GM19238 (cell line): Measurements from ENCODE around the gene NDUFAF5.

Source experiments
- DNase-seq: peaks from one replicate; pipeline ENCODE4 v3.0.0; 2011; ENCODE audit warnings: low spot score; ENCODE audit not compliant: insufficient read length

Gene NDUFAF5

DNA sequence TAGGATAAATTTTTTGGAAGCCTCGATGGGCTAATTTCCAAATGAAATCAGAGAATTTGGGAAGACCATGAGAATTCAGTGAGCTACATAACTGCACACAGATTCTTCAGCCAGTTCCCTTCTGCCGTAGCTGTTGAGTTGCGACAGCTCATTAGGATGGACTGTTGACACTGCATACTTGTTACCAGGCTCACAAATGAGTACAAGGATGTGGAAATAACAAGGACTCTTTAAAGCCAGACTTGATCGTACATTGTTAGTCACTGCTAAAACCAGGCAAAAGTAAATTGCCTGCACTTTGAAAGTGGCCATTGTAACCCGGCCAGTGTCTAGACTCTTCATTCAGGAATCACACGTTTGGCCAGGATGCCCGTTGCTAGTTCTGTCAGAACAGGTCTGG, 37.0 kb downstream of the NDUFAF5 start:
- no peak for DNase-seq

DNA sequence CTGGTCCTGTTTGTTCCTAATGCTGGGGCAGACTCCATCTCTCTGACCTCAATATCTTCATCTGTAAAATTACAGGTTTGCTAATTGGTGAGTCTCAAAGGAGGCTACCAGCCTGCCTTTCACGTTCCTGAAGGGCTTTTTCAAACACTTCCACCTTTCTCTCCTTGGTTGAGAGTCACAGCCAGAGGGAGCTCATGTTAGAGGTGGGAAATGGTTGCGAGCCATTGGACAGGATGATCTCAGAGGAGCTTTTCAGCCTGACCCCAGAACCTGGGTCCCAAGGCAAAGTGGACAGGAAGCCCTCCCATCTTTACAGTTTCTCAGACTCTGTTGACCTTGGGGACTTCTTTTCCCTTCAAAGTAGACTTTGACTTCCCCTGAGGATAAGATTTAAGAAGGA, 37.6 kb downstream of the NDUFAF5 start:
- no peak for DNase-seq

DNA sequence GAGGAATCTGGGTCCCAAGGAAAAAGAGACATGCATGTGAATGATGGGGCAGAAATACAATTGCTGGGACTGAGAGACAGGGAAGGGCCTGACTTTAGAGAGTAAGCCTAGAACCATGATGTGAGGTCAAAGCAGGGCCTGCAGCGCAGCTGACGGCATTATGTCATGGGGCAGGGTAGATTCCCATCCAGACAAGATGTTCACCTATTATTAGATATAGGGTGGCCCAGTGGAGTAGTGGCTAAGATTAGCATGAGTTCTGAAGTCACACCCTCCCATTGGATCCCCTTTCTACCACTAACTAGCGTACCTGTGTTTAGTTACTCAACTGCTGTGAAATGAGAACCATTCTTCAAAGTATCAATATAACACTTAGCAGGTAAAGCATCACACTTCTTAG, 39.6 kb downstream of the NDUFAF5 start:
- DNase-seq: no peak

DNA sequence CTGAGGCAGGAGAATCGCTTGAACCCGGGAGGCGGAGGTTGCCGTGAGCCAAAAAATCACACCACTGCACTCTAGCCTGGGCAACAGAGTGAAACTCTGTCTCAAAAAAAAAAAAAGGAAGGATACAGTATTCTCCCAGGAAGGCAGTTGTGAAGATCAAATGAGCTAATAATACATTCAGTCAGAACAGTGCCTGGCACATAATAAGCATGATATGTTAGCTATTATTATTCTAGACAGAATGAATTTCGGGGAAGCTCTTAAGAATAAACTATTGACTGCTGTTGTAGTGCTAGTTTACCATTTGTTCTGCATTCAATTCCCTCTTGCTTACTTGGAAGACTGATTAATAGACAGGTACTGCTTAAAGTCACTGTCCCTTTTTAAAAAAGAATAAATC, 40.6 kb downstream of the NDUFAF5 start:
- DNase-seq: no peak

DNA sequence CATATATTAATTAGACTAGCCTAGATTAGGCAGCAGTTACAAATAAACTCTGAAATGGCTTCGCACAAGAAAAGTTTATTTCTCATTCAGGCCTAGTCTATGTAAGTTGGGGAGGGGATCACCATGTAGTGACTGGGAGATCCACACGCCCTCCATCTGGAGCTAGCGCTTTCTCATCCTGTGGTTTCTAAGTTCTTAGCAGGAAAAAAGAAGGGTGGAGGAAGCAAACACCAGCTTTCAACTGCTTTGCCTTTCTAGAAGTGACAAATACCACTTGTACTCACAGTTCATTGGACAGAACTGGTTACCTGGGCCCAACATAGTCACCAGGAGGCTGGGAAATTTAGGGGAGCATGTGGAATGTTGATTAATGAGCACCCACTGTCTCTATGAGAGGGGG, 46.6 kb downstream of the NDUFAF5 start:
- DNase-seq: no peak

DNA sequence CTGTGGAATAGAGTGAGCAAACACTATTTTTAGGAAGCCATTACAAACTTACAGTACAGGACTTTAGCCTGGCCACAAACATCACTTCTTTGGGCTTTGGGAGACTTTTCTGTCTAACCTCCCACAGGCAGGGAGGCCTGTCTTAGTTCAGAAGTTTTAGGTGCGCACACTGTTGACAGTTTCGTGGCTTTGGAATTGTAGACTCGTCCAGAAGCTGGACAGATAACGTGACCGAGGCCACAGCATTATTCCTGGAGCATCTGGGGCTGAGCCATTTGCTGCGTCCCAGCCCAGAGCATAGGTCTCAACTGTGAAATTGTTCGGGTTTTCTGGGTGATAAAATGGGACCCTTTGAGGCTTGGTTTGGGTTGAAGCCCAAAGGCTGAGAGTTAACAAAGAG, 53.8 kb downstream of the NDUFAF5 start:
- no peak for DNase-seq

DNA sequence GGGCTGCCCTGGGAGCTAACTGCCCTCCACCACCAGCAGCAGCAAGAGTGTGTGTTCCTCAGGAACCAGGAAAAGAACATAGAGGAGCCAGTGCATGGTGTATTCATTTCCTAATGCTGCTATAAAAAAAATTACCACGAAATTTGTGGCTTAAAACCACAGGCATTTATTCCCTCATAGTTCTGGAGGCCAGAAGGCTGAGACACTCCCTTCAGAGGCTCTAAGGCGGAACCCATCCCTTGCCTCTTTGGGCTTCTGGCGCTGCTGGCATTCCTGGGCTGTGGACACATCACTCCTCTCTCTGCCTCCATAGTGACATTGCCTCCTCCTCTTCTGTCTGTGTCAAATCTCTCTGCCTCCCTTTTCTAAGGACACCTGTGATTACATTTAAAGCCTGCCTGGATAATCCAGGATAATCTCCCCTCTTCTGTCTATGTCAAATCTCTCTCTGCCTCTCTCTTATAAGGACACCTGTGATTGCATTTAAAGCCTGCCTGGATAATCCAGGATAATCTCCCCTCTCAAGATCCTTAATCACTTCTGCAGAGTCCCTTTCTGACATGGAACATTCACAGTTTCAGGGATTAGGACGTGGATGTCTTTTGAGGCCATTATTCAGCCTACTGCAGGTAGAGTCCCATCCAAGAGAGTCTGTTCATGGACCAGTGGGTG, 54.7 kb downstream of the NDUFAF5 start:
- no peak for DNase-seq

DNA sequence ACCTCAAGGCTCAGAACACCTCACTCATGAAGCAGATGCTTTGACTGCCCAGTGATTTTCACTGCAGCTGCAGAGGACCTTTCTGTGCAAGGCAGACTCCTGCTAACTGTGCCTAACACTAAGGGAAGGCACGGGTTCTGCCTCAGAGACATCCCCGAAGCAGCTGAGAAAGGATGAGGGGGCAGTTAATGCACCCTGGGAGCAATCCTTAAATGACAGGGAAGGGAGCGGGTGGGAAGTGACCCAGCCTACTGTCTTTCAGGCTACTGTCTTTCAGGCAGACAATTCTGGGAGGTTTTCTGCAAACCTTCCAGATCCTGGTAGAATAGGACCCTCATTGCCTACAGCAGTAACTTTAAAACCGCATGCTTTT, 55.3 kb downstream of the NDUFAF5 start:
- DNase-seq: no peak

DNA sequence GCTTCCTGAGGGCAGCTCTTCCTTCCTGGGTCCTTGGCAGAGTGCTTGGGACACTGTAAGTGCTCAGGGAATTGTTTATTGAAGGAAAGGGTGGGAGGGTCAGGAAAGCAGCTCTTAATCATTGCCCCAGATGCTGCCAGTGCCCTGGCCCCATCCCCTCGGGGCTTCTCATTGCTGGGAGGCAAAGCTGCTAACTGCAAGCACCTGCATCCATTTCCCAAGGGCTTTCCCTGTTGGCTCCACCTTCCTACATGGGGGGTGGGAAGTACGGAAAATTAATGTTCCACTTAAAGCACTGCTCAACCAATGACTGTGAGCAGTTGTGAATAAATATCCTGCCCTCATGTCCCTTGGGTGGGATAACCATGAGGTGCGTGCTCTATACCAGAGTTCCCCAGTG, 56.4 kb downstream of the NDUFAF5 start:
- DNase-seq: no peak

DNA sequence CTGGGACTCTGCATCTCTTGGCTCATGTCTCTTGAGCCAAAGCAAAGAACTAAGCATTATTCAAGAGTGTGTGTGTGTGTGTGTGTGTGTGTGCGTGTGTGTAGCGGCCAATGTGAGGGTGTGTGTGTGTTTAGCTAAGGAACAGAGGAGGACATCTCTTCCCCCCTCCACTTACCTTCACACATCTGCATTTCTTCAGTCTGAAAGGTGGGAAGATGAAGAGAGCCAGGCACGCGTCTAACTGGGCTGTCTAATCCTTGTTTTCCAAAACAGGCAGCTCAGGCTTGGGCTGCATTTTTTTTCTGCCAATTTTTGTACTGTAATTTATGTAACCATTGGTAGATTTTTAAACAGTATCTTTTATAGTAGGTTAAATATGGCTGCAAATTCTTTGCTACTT, 59.5 kb downstream of the NDUFAF5 start:
- DNase-seq: no peak

DNA sequence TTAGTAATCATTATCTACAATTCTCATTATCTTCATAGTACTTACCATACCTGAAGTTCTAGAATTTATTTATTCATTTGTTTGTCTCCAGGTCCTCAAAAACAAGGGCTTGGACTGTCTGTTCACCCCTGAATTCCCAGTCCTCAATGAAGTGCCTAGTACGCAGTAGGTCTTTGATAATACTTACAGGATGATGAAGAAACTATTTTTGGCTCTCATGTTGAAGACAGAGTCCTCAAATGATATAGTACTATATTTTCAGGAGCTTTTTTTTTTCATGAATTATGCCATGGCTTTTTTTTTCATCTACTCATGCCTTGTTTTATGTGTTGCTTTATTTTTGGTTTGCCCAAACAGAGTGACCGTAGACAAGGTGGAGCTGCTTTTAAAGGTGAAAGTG, 66.5 kb downstream of the NDUFAF5 start:
- no peak for DNase-seq

DNA sequence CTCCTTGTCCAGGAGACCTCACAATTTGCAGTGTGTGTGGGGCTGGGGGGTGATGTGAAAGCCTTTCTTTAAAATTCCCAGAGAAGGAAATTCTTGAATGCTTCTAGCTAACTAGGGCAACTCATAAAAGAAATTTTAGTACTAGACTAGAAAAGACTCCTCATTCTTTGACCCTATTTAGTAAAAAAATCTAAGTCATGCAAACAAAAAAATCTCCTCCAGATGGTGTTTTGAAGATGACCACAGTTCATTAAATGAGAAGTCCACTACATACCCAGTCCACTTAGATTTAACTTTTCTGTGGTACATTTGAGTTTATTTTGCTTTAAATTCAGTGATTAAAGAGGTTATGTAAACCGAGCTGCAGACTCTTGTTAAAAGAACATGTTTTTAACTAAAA, 67.5 kb downstream of the NDUFAF5 start:
- DNase-seq: no peak

DNA sequence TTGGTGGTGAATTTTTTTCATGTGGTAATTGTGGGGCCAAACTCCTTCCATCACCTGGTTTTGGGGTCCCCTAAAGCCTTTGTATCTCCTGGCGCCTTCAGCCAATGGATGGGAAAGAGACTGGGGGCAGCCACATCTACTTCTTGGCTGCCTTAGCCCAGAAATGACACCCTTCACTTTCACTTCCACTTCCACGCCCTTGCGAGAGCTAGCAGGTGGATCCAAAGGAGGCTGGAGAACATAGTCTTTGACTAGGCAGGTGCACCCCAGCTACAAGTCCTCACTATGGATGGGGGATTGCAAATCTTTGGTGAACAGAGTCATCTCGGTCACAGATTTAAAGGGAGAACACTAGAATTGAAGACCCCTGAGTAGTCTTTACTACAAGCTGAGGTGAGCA, 70.8 kb downstream of the NDUFAF5 start:
- DNase-seq: no peak

DNA sequence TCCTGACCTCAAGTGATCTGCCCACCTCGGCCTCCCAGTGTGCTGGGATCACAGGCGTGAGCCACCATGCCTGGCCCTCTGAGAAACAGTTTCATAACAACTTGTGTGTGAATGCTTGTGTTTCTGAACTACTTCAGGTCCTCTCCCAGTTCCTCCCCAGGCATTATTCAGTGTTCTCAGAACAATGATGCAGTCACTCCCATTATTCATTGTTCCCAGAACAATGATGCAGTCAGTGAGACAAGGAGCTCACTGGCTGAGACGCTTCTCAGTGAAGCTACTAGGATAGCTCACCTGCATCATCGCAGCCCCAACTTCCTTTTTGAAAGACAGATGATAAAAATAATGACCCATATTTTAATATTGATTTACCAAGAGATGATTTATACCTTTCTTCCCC, 71.5 kb downstream of the NDUFAF5 start:
- no peak for DNase-seq

DNA sequence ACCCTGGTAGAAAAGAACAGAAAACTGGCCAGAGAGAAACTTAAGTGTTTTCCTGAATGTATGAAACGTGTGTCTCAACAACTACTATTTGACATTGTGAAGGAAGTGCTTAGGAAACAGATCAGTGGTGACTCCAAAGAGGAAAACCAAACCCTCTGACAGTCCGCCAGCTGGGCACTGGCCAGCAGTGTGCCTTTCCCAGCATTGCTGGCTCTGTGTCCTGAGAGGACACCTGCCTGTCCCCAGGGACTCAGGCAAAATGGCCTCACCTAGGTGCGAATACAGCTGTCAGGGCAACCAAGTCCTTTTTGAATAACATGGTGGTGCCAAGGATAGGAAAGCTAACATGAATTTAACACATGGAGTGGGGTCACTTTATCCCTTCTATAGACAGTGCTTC, 72.5 kb downstream of the NDUFAF5 start:
- DNase-seq: no peak

DNA sequence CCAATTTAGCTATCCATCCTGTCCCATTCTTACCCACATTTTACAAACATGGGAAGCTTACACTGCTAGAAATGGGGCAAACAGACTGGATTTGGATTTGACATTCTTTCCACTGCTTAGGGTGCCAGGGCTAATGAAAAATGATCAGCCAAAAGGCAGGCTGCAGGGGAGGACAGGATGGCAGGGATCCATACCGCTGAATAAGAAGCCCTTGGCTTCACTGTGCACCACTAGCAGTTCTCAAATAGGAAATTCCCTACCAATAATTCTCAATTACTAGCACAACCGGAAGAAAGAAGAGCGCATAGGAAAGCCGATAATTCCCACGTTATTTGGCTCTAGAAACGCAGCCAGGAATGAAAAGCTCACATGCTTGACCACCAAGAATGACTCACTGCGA, 73.1 kb downstream of the NDUFAF5 start:
- no peak for DNase-seq

DNA sequence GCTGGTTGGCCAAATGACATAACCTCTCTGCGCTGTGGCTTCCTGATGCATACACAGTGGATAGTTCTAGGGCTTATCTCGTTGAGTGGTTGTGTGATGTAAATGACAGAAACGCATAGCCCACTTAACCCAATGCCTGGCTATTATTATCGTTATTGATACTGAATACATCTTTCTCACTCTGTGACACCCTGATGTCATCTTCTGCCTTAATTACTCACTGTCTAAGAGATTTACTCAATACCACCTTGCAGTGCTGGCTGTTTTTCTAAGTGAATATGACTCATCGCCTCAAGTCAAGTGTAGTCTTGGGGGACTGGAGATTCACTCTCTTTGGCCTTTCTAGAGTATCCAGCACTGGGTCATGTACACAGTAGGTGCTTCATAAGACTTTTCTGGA, 73.6 kb downstream of the NDUFAF5 start:
- no peak for DNase-seq

DNA sequence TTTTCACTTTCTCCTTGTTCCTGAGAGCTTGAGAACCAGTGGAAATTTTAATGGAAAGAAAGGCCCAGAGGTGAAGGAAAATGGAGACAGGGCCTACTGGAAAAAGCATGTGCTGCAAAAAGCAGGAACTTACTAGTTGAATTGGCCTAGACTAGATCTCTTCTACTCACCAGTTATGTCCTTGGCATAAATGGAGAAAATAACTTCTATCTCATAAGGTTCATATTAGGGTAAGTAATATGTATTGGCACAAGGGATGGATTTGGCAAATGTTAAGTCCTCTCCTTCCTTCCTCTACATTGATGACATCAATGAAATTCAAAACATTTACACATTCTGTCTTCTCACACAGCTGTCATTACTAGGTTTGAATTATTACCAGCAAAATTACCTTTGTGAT, 74.0 kb downstream of the NDUFAF5 start:
- DNase-seq: no peak

DNA sequence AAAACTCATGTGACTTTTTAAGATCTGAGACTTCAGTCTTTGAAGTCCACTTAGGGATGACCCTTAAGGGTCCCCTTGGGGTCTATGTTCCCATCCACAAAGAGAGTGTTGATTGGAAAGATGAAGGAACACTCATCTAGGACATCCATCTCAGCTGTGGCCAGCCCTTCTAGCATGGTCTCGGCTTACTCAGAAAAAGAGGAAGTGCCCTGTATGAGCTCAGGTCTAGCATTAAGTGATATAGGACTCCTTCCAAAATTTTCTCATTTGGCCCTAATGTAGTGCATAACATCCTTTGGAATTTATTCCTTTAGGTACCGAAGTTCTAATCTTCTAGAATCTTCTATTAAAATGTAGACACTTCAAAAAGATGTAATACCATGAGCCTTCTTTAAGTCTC, 77.4 kb downstream of the NDUFAF5 start:
- DNase-seq: no peak

DNA sequence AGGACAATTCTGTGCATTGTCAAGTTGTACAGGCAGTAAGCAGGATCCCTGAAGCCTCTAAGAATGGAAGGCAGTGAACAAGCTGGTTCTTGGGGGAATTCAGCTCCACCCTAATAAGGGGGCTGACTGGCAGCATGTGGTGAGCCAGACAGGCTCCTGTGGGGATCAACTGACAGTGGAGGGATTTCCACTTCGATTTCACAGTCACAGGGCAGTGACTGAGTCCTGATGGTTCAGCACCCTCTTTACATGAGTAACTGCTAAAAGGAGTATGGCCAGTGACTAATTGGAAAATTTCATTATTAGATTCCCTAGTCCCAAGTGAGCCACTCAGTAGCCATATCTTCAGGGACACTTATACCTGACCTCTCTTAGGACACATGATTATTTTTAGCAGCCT, 78.4 kb downstream of the NDUFAF5 start:
- DNase-seq: no peak

DNA sequence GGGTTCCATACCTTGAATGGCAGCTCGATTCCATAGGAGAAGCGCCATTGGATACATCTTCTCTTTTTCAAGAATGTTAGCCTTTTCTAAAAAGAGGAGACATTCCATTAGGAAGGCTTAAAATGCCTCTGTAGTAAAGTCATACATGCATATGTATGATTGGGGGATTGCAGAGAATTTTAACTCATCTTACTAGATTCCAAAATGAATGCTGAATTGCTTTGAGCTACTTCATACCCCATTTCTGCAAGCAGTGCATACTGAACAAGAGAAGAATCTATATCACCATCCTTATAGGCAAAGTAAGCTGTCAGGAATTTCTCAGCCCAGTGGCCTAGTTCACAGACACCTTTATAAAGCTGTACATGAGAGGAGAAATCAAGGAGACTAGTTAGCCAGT, 80.3 kb downstream of the NDUFAF5 start:
- no peak for DNase-seq

DNA sequence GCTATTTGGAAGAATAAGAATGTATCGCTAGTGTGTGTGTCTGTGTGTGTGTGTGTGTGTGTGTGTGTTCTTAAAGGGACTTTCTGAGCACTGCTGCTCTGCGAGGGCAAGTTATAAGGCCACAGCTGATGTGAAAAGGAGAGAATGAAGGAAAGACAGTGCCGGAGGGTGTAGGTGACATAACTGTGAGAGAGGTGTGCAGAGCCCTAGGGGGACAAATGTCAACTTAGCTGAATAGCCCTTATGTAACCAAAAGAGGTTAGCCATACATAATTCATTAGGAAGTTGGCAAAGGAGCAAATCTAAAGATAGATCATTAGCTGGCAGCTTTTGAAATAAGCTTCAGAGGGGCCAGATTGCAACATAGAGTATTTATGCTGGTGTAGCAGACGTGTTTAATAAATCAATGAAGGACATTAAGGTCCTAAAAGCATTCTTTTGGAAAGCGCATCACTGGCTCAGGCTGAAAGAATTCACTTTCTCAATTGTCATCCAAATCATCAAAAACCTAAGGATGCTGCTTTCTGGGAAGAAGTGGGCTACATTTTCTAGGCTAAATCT, 81.0 kb downstream of the NDUFAF5 start:
- no peak for DNase-seq

DNA sequence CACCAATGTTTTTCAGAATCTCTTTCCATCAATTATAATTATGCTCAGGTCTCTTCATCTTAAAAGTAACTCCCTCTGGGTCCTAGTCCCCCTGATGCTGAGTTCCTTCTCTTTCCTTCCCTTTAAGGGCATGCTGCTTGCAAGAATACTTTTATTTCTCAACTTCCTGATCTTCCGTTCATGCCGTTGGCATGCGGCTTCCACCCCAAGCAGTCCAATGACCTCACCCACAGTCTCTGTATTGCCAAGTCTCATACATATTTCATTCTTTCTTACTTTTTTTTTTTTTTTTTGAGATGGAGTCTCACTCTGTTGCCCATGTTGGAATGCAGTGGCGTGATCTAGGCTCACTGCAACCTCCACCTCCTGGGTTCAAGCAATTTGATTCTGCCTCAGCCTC, 83.5 kb downstream of the NDUFAF5 start:
- DNase-seq: no peak
